Left hindlimb (tissue), 1 donor: Measurements from ENCODE around the gene COL27A1.

Experiments used
- DNase-seq: peaks from one replicate; pipeline ENCODE4 v3.0.0-alpha.2; 2018

COL27A1 gene

DNA sequence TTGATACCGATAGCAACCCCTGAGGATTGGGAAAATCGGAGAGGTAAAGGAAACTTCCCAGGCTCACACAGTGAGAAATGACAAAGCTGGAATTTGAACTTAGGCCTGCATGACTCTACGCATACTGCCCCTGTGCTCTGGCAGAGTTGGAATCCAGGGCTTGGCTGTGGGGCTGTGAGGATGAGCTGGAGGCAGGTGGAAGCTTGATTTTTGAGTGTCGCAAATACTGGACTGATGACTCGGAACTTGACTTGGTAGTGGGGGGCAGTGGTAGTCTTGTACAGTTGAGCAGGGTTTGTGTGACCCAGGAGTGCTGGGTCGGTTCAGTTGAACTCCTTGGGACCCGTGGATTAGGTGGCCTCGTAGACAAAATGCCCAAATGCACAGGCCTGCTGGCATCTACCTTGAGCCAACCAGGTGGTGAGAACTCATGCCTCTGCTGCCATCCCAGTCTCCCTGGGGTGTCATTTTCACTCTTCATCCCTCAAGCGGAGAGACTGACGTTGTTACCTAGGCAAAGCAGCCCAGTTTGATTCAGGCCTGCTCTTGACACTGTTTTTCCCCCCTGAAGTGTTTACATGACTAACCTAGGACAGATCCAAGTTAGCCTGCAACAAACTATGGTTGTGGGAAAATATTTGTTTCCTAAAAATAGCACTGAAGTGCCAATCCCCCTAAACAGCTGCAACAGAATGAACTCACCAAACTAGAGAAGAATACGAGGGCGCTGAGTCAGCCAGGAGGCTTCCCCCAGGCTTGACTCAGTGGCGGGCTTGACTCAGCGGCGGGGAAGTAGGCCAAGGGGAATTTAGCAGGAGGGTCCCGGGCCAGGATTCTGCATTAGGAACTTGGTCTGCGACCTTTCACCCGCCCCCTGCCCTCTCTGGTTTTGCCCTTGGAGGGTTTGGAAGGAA lies 121.8 kb downstream of the COL27A1 start:
- peak; percentile 41 for DNase-seq

- DNase-seq: peak; percentile 4
Measured at GRCh38 chr9:114278356-114278755, 123.0 kb downstream of the COL27A1 start.

GRCh38 chr9:114278881-114279570 lies 123.7 kb downstream of the COL27A1 start:
- peak; percentile 20 for DNase-seq

DNA sequence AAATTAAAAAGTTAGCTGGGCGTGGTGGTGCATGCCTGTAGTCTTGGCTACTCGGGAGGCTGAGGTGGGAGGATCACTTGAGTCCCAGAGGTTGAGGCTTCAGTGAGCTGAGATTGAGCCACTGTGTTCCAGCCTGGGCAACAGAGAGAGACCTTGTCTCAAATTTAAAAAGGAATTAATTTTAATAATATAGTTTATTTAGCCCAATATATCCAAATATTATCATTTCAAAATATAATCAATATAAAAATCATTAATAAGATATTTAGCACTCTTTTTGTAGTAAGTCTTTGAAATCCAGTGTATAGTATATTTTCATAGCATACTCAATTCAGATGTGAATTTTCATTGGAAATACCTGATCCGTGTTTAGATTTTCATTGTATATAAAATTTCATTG lies 124.4 kb downstream of the COL27A1 start:
- DNase-seq: no peak

- peak; percentile 67 for DNase-seq
Measured at GRCh38 chr9:114280636-114281472, 125.5 kb downstream of the COL27A1 start.

- peak; percentile 86 for DNase-seq
Measured at GRCh38 chr9:114281473-114282103, 126.3 kb downstream of the COL27A1 start.

GRCh38 chr9:114282104-114282485 lies 126.8 kb downstream of the COL27A1 start:
- peak; percentile 32 for DNase-seq

GRCh38 chr9:114282507-114282906 lies 127.2 kb downstream of the COL27A1 start:
- no peak for DNase-seq

DNA sequence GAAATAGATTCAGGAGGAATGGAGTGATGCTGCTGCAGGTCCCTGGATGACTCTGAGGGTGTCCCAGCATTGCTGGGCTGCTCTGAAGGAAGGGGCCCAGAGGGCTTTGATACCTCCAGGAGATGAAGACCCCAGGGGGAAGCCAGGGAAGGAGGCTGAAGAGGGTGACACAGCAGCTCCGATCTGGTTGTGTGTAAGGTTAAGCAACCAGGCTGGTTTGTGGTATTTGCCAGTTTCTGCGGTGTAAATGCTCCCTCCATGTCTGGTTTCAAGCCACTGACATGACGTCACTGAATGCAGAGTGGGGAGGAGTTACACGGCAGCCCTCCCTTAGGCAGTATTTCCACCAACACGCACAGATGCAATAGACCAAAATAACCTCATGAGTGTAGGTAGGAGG lies 127.6 kb downstream of the COL27A1 start:
- DNase-seq: peak; percentile 68

- peak; percentile 28 for DNase-seq
Measured at GRCh38 chr9:114283551-114284111, 128.3 kb downstream of the COL27A1 start.

DNA sequence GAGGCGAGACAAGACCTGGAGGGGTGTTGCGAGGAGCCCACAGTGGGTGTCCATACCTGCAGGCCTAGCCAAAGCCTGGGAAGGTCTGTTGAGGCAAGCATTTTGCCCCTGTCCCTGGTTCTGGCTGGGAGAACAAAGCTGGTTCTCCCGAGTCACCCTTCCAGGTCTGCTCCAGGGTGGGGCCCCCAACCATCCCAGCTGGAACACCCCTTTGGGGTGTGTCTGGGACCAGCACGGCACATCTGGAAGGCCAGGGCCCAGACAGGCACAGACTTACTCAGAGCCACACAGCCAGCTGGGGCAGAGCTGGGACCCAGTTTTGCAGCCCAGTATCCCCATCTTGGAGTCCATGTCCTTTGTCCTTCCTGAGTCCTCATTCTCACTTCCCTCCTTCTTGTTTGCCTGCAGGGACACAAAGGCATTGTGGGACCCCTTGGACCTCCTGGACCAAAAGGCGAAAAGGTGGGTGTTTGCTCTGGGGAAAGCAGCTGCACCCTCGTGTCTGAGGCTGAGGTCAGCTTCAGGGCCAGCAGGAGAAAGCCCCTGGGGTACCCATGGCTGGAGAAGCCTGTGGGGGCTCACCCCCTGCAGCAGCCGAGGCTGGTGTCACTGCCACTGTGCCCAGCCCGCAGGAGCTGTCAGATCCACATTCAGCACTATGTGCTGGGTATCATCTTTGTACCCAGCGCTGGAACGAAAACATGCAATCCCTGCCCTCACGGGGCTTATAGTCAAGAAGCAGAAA lies 129.2 kb downstream of the COL27A1 start:
- peak; percentile 32 for DNase-seq

DNA sequence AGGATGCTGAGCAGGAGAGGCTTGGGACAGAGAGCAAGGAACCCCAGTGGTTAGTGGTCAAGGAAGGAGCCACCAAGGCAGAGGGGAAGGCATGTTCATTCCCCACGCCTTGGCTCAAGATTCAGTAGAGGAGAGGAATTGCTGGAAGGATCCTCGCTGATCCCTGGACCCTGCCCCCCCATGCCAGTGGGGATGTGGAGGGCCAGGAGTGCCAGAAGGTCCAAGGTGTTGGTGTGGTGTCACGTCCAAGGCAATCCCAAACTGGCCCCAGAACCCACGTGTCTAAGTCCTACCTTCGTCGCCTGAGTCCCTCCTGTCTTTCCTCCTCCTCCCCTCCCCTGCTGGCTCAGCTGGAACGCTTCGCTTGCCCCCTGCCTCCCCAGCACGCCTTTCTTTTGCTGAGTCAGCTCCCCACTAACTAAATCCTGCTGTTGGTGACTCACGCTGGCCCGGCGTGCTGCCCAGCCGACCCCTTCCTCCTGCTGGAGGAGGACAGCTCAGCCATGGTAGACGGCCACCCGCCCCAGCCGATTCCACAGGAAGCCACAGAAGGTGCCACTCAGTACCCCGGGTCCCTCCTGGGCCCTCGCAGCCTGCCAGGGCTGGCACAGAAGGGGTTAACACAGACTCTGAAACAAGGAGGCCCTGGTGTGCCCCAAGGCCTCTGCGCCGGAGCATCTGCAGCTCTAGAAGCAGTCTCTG lies 130.0 kb downstream of the COL27A1 start:
- DNase-seq: peak; percentile 79

GRCh38 chr9:114286146-114286679 lies 130.9 kb downstream of the COL27A1 start:
- peak; percentile 20 for DNase-seq

DNA sequence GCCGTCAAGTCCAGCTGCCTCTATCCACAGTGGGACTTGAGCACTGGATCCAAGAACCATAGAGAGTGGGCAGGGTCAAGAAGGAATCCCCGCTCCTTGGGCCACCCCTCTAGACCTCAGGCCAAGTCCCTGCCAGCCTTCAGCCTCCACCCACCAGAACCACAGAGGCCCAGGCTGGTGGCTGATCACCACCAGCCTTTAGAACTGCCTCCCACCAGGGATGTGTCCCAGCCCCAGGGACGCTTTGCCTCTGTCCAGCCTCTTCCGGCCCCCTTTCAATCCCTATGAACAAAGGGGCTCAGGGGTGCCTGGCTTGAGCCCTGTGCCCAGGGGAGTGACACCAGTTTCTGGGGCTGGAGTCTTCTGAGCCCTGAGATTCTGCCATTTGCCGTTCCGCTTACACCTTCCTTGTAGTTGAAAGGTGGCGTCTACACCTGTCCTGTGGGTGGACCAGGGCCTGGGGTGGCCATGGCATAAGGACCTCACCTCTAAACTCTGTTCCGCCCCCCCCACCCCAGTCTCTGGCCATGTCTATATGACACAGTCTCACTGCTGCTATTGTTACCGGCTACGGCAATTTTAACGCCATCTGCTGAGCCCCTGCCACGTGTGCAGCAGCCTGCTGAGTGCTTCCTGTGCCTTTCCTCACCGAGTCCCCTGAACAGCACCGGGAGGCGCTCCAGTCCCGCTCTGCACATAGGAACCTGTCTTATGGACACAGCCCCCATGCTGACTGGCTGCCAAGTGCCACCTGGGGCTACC lies 131.8 kb downstream of the COL27A1 start:
- peak; percentile 40 for DNase-seq

GRCh38 chr9:114287763-114288192 lies 132.4 kb downstream of the COL27A1 start:
- DNase-seq: peak; percentile 31

DNA sequence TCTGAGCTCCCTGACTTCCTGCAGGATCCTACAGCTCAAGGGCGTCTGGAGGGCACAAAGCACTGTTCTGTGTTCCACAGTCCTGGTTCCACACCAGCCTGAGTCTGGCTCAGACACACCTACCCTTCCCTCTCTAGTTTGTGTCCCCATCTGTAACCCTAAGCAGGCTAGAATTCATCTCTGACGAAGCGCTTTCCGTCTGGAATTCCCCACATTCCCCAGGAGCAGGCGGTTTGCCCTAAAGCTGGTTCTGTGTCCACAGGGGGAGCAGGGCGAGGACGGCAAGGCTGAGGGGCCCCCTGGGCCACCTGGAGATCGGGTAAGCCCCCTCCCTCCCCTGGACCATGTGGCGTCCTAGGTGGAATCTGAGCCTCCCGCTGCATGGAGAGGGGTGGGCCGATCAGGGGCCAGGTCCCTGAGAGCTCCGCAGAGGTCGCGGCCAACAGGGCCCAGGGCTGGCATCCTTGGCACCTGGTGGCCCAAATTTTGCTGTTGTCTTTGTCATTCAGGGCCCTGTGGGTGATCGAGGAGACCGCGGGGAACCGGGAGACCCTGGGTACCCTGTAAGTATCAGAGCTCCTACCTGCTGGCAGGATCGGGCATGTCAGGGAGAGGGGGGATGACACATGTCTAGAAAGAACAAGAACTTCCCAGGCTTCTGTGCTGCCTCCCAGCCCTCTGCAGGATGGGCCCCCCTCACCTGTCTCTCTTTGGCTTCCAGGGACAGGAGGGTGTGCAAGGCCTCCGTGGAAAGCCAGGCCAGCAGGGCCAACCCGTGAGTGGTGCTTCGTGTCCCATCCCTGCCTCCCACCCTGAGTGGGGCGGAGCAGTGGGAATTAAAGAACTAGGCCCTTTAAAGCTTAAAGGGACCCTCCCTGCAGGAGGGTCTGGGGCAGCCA lies 133.1 kb downstream of the COL27A1 start:
- DNase-seq: peak; percentile 34

- peak; percentile 26 for DNase-seq
Measured at GRCh38 chr9:114289106-114289505, 133.8 kb downstream of the COL27A1 start.
